ENCODE data around the gene CAMSAP3.
A peak's percentile ranks its signal among the peaks of the same experiment; 100 is the strongest.

Gene CAMSAP3

DNA sequence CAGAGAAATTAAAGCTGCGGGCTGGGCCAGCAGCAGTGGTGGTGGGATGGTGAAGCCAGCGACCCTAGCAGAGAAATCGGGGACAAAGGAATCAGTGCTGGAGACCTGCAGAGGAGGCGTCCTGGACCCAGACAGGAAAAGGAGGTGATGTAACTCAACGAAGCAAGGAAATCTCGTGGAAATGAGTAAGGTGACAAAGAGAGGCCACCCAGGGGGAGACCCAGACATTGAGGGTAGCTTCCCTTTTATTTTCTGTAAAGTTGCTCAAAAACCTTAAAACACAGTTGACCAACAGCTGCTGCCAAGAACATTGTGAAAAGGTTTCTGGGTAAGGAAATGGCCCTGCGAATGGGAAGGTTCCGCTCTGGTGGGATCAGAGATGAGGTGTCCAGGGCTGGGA is 59.9 kb downstream of the CAMSAP3 start:
- TF ChIP-seq, protein P1, sequence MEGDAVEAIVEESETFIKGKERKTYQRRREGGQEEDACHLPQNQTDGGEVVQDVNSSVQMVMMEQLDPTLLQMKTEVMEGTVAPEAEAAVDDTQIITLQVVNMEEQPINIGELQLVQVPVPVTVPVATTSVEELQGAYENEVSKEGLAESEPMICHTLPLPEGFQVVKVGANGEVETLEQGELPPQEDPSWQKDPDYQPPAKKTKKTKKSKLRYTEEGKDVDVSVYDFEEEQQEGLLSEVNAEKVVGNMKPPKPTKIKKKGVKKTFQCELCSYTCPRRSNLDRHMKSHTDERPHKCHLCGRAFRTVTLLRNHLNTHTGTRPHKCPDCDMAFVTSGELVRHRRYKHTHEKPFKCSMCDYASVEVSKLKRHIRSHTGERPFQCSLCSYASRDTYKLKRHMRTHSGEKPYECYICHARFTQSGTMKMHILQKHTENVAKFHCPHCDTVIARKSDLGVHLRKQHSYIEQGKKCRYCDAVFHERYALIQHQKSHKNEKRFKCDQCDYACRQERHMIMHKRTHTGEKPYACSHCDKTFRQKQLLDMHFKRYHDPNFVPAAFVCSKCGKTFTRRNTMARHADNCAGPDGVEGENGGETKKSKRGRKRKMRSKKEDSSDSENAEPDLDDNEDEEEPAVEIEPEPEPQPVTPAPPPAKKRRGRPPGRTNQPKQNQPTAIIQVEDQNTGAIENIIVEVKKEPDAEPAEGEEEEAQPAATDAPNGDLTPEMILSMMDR (IDR thresholded peaks at IDR 0.05; ENCODE audit: low read length), result no peak
- no peak for TF ChIP-seq EZH2 (IDR thresholded peaks at IDR 0.05; ENCODE audit: borderline replicate concordance, low read length)
- no peaks in the 10 kb centered on the region for H3K9me3 ChIP-seq (ENCODE audit: low read length)
- no peak overlapping the region for H3K4me3 ChIP-seq (ENCODE audit: low read depth, low read length, poor library complexity, severe bottlenecking)
- no peak overlapping the region for H3K4me2 ChIP-seq (ENCODE audit: low read length)
- no peaks in the 10 kb centered on the region for H3K36me3 ChIP-seq (ENCODE audit: insufficient read depth, low read length)
- no peak overlapping the region for H3K27ac ChIP-seq (ENCODE audit: low read depth, low read length, poor library complexity, severe bottlenecking)
- no peak overlapping the region for H2AFZ ChIP-seq (ENCODE audit: low read length)
- no peaks in the 10 kb centered on the region for H4K20me1 ChIP-seq (ENCODE audit: insufficient read depth, low read length)
- H3K4me1 ChIP-seq (ENCODE audit: insufficient read depth, low read length, severe bottlenecking), result peaks cover 13% of the 10 kb centered on the region
- no peak overlapping the region for H3K9ac ChIP-seq (ENCODE audit: low read length)
- no peaks in the 10 kb centered on the region for H3K79me2 ChIP-seq (ENCODE audit: insufficient read depth, low read length)
- H3K9me2 ChIP-seq (ENCODE audit: low read depth, low read length), result no peaks in the 10 kb centered on the region
- no peaks in the 10 kb centered on the region for H3F3A ChIP-seq (ENCODE audit: insufficient read depth, low read length)
- H3K27me3 ChIP-seq (ENCODE audit: insufficient read depth, low read length), result 0 out of 2 replicates have a peak, but pooled peaks cover 3% of the 10 kb centered on the region

DNA sequence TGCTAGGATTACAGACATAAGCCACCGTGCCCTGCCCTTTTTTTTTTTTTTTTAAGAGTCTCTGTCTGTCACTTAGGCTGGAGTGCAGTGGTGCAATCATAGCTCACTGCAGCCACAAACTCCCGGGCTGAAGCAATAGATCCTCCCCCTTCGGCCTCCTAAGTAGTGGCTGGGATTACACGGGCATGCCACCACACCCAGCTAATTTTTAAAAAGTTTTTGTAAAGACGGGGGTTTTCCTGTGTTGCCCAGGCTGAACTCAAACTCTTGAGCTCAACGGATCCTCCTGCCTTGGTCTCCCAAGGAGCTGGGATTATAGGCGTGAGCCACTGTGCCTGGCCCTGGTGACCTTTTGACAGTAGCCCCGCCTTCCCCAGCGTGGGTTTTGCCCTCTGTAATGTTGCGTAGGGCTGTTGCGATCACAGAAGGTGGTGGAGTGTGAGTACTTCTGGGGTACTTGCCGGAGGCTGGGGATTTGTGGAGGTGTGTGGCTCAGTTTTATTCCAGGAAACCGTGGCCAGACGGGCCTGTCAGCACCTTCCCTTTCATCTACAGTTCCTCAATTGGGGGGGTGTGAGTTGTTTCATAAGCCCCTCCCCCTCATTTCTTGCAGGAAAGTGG is 61.6 kb downstream of the CAMSAP3 start:
- Histone ChIP-seq H3K9me2 (ENCODE audit: low read depth, low read length) (no peaks in the 10 kb centered on the region), H3K4me2 (ENCODE audit: low read length) (no peak overlapping the region), H3K9me3 (ENCODE audit: low read length) (no peaks in the 10 kb centered on the region), H3K27ac (ENCODE audit: low read depth, low read length, poor library complexity, severe bottlenecking) (no peak overlapping the region), H4K20me1 (ENCODE audit: insufficient read depth, low read length) (no peaks in the 10 kb centered on the region), H3K27me3 (ENCODE audit: insufficient read depth, low read length) (0 out of 2 replicates have a peak, but pooled peaks cover 3% of the 10 kb centered on the region), H3K79me2 (ENCODE audit: insufficient read depth, low read length) (no peaks in the 10 kb centered on the region), H3K4me3 (ENCODE audit: low read depth, low read length, poor library complexity, severe bottlenecking) (no peak overlapping the region), H3K9ac (ENCODE audit: low read length) (no peak overlapping the region), H3K4me1 (ENCODE audit: insufficient read depth, low read length, severe bottlenecking) (peaks cover 11% of the 10 kb centered on the region), H2AFZ (ENCODE audit: low read length) (no peak overlapping the region), H3F3A (ENCODE audit: insufficient read depth, low read length) (no peaks in the 10 kb centered on the region), H3K36me3 (ENCODE audit: insufficient read depth, low read length) (no peaks in the 10 kb centered on the region)
- TF ChIP-seq, protein P1 (IDR thresholded peaks at IDR 0.05; ENCODE audit: low read length), result no peak
- no peak for TF ChIP-seq EZH2 (IDR thresholded peaks at IDR 0.05; ENCODE audit: borderline replicate concordance, low read length)

DNA sequence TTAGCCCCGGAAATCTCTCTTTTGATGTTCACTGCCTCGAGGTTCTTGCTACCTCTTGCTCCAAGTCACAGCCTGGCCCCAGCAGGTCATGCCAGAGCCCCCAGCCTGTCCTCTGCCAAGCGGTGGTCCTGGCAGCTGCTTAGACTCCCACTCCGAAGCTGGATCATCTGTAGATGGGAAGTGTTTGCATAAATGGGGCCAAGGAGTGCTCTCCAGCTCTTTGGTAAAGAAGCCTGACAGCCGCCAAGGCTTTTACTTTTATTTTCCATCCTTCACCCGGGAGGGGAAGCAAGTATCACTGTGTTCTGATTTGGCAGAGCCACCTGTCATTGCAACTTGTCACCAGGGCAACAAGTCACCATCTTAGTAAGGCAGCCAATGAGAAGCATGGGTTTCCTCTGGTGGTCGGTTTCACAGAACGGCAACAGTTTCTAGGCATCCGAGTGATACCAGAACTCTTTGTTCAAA is 62.6 kb downstream of the CAMSAP3 start:
- TF ChIP-seq EZH2 (IDR thresholded peaks at IDR 0.05; ENCODE audit: borderline replicate concordance, low read length), result no peak
- TF ChIP-seq, protein P1 (IDR thresholded peaks at IDR 0.05; ENCODE audit: low read length), result no peak
- Histone ChIP-seq H3K27me3 (ENCODE audit: insufficient read depth, low read length) (no peaks in the 10 kb centered on the region; the same call in 1 of the 2 replicates), H4K20me1 (ENCODE audit: insufficient read depth, low read length) (no peaks in the 10 kb centered on the region), H3K9ac (ENCODE audit: low read length) (no peak overlapping the region; the same call in 1 of the 2 replicates), H3K36me3 (ENCODE audit: insufficient read depth, low read length) (no peaks in the 10 kb centered on the region), H3K9me3 (ENCODE audit: low read length) (no peaks in the 10 kb centered on the region), H3F3A (ENCODE audit: insufficient read depth, low read length) (no peaks in the 10 kb centered on the region), H3K4me2 (ENCODE audit: low read length) (peak overlapping the region; percentile 53), H2AFZ (ENCODE audit: low read length) (no peak overlapping the region), H3K4me3 (ENCODE audit: low read depth, low read length, poor library complexity, severe bottlenecking) (peak overlapping the region; percentile 33), H3K27ac (ENCODE audit: low read depth, low read length, poor library complexity, severe bottlenecking) (no peak overlapping the region), H3K4me1 (ENCODE audit: insufficient read depth, low read length, severe bottlenecking) (peaks cover 8% of the 10 kb centered on the region), H3K9me2 (ENCODE audit: low read depth, low read length) (no peaks in the 10 kb centered on the region), H3K79me2 (ENCODE audit: insufficient read depth, low read length) (no peaks in the 10 kb centered on the region)
